HEK293 (cell line): ENCODE data around the gene ABCC3.

Source experiments
- PRDM1 ChIP-seq: fragments of 450-650 bp; formaldehyde crosslinking; IDR thresholded peaks from 2 replicates; pipeline ENCODE4; 2016; ENCODE audit warnings: missing biosample characterization, missing genetic modification characterization
- SETDB1 ChIP-seq: IDR thresholded peaks from one replicate; pipeline ENCODE4 v1.6.1; 2017; ENCODE audit warnings: mild to moderate bottlenecking, low read length, moderate library complexity, mixed read lengths; ENCODE audit not compliant: insufficient read length
- TRIM28 ChIP-seq: IDR thresholded peaks from 2 replicates; pipeline ENCODE4 v1.6.1; 2011; ENCODE audit warnings: low read length, control low read depth, borderline replicate concordance
- ZBTB1 ChIP-seq: fragments of 450-650 bp; formaldehyde crosslinking; IDR thresholded peaks from 2 replicates; pipeline ENCODE4 v1.5.1; 2016; ENCODE audit warnings: missing biosample characterization, missing genetic modification characterization
- TF ChIP-seq, protein P1 (sequence below): fragments of 450-650 bp; formaldehyde crosslinking; IDR thresholded peaks from 2 replicates; pipeline ENCODE4 v1.5.1; 2016; ENCODE audit warnings: missing biosample characterization, missing genetic modification characterization
- TF ChIP-seq, protein P2 (sequence below): fragments of 450-650 bp; formaldehyde crosslinking; IDR thresholded peaks from 2 replicates; pipeline ENCODE4 v1.5.1; 2016; ENCODE audit warnings: missing biosample characterization, missing genetic modification characterization, low read depth
- TF ChIP-seq, protein P3 (sequence below): fragments of 450-650 bp; formaldehyde crosslinking; IDR thresholded peaks from 2 replicates; pipeline ENCODE4 v1.5.1; 2016; ENCODE audit warnings: missing biosample characterization, missing genetic modification characterization
- TF ChIP-seq, protein P4 (sequence below): fragments of 450-650 bp; formaldehyde crosslinking; IDR thresholded peaks from 2 replicates; pipeline ENCODE4 v1.5.1; 2016; ENCODE audit warnings: missing biosample characterization, missing genetic modification characterization

DNA sequence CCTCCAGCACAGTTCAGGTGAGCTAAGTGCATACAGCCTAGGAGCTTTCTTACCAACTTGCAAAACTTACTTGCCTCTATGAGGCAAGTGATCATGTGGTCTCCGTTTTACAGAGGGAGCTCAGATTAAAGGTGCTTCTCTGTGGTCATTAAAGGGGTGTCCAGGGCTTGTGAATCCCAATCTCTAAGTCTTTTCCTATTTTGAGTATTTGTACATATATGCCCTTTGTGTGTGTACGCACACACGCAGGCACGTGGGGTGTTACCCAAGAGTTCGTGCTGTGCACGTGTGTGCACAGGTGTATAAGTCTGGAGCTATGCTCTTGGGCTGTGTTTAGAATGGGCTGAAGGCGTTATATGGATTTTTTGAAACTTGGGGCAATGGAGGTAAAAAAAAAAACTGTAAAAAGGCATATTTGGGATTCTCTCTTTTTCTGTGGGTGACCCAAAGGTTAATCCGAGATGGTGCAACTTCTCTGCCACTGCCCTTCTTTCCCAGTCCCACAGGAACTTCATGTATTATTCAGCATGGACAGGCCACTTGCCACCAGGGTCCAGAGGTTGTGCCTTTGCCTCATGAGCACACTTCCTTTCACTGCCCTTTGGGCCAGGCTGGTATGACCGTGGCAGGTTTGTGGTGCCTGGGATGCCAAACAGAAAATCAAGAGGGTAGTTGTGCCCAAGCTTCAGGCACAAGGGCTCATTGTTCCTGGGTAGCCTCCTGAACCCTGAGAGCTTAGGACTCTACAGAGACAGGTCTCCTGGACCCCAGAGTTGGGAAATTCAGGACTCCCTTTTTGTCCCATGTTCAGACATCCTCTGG is 1.5 kb downstream of the ABCC3 start:
- TF ChIP-seq, protein P1, sequence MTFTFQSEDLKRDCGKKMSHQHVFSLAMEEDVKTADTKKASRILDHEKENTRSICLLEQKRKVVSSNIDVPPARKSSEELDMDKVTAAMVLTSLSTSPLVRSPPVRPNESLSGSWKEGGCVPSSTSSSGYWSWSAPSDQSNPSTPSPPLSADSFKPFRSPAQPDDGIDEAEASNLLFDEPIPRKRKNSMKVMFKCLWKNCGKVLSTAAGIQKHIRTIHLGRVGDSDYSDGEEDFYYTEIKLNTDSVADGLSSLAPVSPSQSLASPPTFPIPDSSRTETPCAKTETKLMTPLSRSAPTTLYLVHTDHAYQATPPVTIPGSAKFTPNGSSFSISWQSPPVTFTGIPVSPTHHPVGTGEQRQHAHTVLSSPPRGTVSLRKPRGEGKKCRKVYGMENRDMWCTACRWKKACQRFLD (tag by site-specific recombination) = no peak
- TF ChIP-seq PRDM1 (tag by site-specific recombination) = no peak
- TF ChIP-seq, protein P2, sequence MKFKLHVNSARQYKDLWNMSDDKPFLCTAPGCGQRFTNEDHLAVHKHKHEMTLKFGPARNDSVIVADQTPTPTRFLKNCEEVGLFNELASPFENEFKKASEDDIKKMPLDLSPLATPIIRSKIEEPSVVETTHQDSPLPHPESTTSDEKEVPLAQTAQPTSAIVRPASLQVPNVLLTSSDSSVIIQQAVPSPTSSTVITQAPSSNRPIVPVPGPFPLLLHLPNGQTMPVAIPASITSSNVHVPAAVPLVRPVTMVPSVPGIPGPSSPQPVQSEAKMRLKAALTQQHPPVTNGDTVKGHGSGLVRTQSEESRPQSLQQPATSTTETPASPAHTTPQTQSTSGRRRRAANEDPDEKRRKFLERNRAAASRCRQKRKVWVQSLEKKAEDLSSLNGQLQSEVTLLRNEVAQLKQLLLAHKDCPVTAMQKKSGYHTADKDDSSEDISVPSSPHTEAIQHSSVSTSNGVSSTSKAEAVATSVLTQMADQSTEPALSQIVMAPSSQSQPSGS = no peak
- TF ChIP-seq, protein P3, sequence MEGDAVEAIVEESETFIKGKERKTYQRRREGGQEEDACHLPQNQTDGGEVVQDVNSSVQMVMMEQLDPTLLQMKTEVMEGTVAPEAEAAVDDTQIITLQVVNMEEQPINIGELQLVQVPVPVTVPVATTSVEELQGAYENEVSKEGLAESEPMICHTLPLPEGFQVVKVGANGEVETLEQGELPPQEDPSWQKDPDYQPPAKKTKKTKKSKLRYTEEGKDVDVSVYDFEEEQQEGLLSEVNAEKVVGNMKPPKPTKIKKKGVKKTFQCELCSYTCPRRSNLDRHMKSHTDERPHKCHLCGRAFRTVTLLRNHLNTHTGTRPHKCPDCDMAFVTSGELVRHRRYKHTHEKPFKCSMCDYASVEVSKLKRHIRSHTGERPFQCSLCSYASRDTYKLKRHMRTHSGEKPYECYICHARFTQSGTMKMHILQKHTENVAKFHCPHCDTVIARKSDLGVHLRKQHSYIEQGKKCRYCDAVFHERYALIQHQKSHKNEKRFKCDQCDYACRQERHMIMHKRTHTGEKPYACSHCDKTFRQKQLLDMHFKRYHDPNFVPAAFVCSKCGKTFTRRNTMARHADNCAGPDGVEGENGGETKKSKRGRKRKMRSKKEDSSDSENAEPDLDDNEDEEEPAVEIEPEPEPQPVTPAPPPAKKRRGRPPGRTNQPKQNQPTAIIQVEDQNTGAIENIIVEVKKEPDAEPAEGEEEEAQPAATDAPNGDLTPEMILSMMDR (tag by site-specific recombination) = no peak
- TF ChIP-seq SETDB1 = no peak
- no peak for TF ChIP-seq ZBTB1
- TF ChIP-seq TRIM28 = no peak
- TF ChIP-seq, protein P4, sequence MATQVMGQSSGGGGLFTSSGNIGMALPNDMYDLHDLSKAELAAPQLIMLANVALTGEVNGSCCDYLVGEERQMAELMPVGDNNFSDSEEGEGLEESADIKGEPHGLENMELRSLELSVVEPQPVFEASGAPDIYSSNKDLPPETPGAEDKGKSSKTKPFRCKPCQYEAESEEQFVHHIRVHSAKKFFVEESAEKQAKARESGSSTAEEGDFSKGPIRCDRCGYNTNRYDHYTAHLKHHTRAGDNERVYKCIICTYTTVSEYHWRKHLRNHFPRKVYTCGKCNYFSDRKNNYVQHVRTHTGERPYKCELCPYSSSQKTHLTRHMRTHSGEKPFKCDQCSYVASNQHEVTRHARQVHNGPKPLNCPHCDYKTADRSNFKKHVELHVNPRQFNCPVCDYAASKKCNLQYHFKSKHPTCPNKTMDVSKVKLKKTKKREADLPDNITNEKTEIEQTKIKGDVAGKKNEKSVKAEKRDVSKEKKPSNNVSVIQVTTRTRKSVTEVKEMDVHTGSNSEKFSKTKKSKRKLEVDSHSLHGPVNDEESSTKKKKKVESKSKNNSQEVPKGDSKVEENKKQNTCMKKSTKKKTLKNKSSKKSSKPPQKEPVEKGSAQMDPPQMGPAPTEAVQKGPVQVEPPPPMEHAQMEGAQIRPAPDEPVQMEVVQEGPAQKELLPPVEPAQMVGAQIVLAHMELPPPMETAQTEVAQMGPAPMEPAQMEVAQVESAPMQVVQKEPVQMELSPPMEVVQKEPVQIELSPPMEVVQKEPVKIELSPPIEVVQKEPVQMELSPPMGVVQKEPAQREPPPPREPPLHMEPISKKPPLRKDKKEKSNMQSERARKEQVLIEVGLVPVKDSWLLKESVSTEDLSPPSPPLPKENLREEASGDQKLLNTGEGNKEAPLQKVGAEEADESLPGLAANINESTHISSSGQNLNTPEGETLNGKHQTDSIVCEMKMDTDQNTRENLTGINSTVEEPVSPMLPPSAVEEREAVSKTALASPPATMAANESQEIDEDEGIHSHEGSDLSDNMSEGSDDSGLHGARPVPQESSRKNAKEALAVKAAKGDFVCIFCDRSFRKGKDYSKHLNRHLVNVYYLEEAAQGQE (tag by site-specific recombination) = no peak
